Activated naive CD4-positive, alpha-beta T cell treated with Interleukin-2 at 50 U/mL for 16 hours (primary cell): Measurements from ENCODE around the gene NXPH2.
A peak's percentile ranks its signal among the peaks of the same experiment; 100 is the strongest.

Experiments used
- DNase-seq: peaks from one replicate; pipeline ENCODE4 v3.0.0-alpha.2; 2020

Gene NXPH2

DNA sequence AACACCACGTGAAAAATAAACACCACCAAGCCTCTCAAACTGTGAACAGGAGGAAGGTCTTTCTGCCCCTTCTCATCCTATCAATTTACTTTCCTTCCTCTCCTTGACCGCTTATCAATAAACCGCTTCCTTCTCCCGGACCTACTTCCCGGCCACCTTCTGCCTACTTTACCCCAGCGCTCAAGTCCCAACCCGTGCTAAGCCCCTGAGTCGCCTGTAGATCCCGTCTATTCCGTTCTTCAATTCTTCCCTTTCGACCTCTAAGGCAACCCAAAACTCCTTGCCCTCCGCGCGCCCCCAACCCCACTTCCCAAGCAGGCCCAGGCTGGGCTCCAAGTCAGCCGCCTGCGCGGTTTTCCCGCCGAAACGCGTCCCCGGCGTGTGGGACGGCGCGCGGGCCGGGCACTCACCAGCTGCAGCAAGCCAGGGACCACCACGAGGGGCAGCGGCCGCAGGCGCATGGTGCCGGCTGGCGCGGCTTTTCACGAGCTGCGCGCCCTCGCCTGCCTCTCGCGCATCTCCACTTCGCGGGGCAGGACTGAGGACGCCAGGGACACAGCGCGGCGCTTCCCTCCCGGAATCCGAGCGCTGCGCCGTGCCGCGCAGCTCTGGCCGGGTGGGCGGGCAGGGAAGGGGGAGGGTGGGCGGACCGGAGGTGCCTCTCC lies at the start of gene NXPH2:
Gene NXPH2, minus strand, starts transcription at position 610 of the 665 bp plus-strand sequence. Its CDS starts 149 bp downstream, at position 461.
- no peak for DNase-seq

DNA sequence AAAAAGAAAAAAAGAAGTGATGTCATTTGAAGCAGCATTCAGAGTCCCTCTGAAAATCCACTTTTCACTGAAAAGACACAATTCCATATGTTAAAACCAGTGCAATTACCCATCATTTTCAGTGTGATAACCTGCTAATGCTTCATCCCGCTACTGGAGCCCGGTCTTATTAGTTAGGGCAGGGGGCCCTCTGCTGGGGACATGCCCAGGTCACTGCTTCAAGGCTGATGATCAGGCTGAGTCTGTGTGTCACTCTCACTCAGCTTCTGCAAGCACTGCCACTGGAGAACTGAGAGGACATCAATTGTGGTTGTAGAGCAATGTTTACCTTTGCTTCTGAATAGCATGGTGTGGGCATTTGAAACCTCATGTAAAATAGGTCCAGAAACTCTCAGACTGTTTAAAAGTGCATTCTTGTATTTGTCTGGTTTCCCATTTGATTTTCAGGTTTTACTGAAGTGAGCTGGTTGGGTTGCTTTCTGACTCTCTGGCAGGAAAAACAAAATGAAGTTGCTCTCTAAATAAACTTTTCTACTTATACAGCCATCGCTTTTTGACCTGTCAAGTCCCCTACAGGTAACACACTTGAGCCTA lies 49.2 kb upstream of the NXPH2 start:
- peak; percentile 16 for DNase-seq

DNA sequence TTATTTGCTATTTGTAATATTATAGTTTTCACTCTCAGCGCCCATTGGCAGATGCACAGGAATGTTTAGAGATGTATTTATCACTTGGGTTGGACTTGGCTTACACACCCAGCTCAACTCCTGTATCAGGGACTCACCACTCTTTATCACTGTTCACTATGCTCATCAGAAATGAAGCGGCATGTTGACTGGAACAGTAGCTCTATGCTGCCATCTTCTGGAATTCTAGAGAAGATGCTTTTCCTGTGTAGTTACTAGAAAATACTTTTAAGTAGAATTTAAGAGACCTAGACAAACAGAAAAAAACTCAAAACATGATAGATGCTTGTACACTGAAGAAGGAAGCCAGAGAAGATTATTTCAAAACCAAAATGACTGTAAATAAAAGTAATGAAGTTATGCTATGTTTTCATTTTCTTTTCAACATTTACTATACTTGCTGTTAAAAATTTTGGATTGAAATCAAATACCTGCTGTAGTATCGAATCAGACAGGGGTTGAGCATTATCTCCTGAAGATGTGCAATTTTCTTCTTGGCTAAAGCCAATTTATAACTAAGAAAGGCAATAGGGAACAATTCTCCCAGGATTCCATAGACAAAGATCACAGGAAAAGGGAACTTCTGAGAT lies 47.4 kb upstream of the NXPH2 start:
- DNase-seq: peak; percentile 4

DNA sequence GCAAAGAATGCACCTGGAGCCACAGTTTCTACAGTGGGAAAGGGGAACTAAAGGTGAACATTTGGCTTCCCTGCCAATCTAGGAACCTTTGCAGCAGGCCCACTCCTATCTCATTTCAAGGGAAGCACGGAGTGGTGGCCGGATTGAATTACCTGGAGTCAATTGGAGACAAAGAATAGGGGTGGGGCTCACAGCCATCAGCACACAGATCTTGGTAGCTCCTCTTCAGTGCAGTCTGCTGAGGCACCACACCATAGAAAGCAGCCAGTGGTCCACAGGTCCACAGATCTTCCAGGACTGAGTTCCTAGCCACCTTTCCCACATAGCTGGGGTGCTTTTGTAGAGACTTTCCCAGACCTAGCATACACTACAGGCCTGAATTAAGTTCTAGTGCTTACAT lies 43.5 kb upstream of the NXPH2 start:
- DNase-seq: no peak

DNA sequence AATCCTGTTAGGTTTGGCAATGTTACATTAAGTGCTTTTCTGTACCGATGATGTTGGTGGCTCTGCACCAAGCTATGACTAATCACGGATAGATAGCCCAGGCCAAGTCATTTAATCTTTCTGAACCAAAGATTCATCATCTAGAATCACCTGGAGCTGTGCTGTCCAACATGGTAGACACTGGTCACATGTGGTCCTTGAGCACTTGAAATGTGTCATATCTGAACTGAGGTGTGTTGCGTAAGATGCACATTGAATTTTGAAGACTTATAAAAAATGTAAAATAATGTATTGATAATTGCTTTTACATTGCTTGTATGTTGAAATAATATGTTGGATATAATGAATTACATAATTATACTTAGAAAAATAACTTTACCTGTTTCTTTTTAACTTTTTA lies 39.8 kb upstream of the NXPH2 start:
- DNase-seq: no peak

DNA sequence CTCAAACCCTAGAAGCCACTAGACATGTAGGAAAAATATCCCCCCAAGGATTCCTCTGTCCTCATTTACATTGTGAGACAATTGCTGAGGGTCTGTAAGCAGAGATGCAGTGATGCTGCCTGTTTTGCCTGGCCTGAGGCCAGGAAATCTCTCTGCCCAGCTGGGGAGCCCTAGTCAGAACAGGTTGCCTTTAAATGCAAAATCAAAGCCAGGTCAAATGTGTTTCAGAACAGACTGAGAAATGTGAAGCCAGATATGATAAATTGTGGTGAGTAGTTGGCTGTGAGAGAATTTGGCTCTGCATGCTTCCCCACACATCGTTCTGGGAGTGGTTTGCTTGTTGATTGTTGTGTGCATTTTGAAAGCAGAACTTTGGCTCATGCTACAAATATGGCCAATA lies 38.4 kb upstream of the NXPH2 start:
- DNase-seq: no peak

DNA sequence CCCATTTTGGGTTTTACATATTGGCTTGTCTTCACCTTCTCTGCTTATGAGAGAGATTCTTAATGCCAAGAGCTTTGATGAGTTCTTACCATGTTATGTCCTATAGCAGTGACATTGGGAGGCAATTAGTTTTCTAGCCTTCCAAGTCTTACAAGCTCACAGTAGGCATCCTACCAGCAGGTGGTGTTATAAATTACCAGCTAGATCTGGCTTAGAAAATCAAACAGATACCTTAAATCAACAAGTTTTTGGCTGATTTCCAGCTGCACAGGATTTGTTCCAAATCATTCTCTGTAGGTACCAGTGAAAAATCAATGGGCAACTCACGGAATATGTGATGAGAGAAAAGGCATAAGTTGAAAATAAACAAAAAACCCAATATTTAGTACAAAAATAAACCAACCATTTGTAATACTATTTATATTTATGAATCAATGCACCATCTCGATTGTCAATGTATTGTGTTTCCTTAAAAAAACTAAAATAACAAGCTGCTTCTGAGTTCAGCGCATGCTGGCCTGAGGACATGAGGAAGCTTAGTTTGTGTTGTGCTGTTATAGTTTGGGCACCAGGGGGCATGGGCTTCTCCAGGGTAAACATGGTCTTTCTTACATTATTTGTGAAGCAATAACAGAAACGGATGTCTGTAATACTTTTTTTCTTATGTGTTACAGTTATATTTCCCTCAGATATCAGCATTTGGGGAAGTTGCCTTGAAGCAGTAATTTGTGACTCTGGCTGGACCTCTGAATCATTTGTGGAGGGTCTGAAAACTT lies 34.1 kb upstream of the NXPH2 start:
- DNase-seq: no peak

DNA sequence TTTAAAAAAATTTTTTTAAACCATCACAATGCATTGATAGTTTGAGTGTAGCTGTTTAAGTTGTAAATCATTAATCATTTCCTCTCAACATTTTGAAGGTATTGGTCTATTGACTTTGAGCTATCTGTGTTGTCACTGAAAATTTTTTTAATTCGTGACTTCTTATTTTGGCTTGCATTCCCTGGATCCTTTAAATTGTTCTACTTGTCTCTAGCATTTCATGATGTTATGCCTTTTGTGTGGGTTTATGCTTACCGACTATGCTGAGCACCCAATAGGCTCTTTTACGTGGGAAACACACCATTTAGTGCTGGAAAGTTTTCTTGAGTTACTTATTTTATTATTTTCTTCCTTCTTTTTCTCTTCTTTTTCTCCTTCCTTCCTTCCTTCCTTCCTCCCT lies 31.2 kb upstream of the NXPH2 start:
- DNase-seq: no peak

DNA sequence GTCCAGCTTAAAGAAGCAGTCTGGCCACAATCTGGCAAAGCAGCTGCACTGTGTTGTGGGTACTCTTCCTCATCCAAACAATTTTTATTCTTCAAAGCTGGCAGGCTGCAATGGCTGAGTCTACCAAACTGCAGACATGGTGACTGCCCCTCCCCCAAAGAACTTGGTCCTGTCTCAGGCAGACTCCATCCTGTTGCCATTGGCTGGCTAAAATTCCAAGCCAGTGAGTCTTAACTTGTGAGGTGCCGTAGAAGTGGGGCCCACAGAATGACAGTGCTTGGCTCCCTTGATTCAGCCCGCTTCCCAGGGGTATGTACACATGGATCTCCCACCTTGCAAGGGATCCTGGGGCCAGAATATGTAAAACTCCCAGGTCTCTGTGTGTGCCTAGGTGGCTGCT lies 14.5 kb upstream of the NXPH2 start:
- no peak for DNase-seq

DNA sequence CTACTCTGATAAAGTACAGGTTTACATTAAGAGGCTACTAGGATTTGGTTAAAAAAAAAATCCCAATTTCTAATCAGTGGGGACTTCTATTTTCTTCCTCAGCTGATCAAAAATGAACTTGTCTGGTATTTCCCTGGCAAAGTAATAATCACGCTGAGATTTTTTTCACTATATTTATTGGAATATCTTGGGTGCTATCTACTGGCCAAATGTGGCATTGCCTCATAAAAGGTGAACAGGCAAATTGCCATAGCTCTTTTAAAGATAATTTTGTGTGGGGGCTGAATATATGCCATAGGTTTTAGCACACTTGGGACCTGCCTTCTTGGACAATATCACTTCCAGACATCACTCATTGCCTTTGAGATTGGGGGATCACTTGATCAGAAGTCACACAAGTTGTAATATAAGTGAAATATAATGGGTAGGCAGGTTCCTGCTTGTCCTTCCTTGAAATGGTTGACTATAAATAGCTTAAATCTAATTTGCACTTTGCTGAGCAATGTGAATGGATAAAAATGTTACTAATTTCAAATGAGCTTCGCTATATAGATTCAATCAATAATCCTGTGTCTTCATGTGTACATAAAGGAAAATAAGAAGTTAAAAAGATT lies 7.0 kb upstream of the NXPH2 start:
- no peak for DNase-seq

DNA sequence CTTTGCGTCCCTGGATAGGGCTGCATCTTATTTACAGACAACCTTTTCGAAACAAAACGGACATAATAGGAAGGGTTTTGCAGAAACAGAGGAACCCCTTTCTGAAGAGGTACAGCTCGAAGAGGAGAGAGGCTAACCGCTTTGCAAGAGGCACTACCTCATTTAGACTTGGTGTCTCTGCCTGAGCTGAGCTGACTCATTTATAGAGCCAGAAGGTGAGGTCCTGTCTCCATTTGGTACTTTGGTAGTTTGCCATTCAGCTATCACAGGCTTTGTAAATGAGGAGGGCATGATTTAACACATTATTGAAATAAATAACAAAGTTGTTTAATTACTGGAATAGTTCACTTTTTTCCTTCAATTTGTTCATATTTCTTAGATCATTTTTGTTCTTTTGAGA lies 2.2 kb upstream of the NXPH2 start:
- DNase-seq: no peak

DNA sequence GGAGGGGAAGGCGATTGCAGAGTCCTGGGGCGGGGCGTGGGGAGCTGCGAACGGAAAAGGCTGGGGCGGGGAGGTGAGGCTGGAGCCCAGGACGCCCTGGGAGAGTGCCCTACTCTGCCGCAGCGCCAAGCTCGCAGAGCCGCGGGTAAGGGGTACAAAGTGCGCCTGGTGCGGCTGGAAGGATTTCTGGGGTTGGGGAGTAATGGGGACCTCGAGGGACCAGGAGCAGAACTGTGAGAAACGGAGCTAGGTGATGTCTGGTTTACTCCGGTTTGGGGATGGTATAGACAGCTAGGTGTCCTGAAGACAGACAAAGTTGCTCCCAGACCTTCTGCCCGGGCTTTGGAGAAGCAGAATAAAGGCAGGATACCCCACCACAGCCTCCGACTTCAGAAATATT lies 718 bp upstream of the NXPH2 start:
- DNase-seq: no peak

DNA sequence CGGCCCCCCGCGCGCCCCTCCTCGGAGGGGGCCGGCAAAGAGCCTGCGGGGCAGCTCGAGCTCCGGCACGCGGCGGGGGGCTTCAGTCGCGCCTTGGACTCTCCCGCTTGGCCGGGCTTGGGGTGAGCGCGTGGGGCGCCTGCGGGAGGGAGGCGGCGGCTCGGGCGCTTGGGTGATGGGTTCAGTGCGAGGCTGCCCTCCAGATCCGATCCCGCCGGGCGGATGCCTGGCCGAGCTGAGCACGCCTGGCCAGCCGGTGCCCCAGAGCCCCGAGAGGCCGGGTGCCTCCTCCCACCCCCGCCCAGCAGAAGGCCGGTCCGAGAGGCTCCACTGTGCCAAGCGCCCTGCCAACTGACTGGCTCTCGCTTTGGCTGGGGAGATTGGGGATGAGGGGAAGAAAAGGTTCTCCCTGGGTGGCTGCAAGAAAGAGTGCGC lies 273 bp upstream of the NXPH2 start:
- DNase-seq: no peak

DNA sequence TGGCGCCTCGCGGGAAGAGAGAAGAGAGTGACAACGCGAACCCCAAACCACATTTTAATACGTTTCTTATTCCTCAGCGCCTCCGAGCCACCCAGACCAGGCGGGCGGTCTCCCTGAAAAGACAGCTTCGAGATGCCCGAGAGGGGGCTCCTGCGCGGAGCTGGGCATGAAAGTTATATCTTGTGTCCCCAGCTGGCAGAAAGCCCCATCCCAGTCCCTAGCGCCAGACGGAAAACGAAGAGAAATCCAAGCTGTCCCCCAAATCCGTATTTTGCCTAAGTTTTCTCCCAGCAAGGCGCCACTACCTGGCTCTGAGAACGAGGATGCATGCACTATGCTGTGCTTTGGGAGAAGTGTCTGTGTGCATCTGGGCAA lies 797 bp downstream of the NXPH2 start:
- no peak for DNase-seq

DNA sequence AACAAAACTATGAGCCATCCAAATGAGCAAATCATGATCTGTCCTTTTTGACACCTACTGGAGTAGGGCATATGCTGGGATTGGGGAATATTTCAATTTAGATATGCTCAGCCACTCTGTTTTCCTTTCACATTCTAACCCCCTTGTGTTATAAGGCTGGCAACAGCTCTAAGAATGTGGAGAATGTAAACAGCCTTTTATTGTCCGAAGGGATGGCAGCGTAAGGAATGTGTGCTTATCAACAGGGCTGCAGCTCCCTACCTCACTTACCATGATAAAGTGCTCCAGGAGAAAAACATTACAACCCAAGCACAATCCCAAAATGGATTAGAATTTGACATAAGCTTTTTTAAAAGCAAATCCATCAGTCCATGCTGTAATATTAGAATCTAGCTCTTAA lies 2.2 kb downstream of the NXPH2 start:
- DNase-seq: no peak

DNA sequence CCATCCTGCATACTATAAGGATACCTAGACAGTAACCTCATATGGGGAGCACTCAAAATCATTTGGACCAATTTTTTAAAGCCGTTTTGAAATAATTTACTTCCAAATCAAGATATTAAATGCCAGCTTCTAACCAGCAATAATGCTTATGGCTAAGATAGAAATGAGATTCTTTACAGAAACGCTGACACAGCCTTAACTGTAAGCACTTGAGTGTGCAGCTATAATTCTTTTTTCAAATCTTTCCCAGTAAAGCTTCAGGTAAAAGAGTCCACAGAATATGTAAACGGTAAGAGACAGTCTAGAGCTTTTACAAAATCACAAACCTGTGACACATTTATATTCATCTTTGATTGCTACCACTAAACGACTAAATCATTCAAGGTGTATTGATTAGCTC lies 4.5 kb downstream of the NXPH2 start:
- no peak for DNase-seq

DNA sequence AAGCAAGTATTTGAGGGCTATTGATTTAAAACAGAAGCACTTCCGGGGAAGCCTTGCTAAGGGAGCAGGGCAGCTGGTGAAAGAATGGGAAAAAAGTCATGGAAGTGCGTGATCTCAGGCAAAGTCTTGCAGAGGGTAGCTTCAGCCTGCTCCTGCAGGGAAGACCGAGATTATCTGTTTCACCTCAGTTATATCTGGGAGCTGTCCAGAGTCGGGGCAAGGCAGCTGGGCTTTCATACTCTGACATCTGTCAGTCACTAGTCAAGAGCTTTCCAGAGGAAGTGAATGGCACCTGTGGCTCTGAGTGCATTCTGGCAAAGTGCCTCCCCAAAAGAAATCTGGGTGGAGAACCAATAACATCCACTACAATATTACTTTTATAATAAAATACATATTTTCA lies 8.7 kb downstream of the NXPH2 start:
- no peak for DNase-seq

DNA sequence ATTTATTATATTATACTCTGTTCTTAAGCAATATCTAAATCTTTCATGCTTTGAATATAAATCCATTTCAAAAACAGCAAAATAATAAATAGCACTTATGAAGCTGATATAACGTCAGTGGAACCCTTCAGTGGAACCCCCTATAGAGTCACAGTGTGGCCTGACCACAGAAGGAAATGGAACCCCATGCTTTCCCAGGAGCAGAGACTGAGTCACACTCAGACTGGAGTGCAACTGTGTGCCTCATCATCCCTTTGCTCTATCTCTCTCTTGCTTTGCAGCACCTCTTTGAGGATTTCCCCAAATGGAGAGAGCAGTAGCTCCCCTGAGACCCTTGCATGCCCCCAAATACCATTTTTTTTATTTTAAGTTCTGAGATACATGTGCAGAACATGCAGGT lies 13.1 kb downstream of the NXPH2 start:
- no peak for DNase-seq

DNA sequence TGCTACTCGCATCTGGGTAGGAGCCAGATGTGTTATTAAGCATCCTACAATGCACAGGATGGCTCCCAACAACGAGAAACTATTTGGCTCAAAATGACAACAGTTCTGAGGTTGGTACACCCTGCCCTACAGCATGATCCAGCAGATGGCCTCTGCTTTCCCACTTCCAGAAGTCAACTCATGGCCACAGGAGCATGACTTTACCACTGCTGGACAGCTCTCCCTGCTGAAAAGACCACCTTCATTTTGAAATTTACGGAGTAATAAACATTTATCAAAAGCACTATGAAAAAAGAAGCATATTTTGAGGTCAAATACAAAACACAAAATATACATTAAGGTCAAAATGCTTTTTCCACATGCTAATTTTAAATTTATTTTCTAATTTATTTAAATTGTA lies 13.7 kb downstream of the NXPH2 start:
- DNase-seq: no peak

DNA sequence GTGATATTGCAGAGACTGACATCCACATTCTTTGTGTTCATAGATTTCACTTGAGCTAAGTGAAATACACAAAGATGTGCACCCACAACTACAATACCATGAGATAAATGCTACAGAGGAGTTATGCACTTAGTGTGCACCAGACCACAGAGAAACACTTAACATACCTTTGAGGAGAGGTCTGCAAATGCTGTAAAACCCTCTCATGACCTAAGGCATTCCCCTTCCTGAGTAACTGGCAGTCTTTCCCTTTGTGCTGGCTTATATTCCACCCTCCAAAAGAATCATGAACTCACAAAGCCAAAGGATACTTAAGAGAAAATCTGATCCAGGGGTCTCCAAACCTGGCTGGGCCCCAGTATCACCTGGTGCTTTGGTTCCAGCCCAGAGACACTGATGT lies 16.2 kb downstream of the NXPH2 start:
- DNase-seq: no peak

DNA sequence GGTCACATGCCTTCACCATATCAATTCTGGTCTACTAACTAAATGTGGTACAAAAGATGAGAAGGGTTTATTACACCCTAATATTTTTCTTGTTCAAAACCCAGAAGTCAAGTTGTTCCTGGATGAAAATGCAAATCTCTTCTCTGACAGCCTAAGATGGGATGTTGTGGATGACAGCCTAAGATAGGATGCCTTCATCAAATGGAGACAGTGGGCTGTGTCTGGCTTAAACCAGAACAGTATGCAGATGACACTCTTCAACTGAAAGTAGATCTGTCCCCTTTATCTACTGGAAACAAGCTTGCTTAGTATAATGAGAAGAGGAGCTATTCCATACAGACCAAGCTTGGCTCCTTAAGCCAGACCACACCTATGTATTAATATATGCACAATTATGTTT lies 17.7 kb downstream of the NXPH2 start:
- no peak for DNase-seq

DNA sequence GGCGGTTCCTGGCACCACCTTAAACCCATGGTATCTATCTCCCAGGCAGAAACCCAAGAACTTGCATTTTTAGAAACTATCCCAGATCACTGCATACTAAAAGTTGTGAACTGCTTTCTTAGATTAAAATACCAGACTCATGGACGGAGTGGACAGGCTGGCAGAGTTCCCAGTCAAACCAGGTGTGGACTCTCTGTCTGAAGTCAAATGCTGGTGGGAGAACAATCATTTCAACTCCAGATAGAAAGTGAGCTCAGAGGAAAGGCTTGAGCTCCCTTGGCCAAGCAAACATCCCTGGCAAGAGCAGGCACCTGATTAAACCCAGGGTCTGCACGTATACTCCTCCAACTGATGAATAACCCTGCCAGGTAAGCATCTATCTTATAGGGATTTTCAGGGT lies 19.5 kb downstream of the NXPH2 start:
- DNase-seq: no peak

DNA sequence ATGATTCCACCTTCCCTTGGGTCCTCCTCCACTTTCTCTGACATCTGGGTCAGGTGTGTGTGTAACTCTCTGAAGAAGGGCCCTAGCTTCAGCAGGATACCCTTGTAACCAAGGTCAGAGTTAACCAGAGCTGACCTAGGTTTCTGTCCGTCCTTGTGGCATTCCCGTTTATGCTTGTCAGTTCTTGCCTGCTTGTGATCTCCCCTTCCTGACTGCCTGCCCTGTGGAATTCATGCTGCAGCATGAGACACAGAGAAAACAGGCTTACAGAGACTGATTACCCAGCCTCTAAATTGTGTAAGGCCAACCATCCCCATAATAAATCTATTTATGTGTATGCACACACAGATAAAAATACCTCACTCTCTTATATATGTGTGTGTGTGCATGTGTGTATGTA lies 22.8 kb downstream of the NXPH2 start:
- DNase-seq: no peak
